ENCODE measurements around the gene RAD1.
"Not testable (repeated sequence)": the region's sequence is repeated elsewhere in the genome, so short reads cannot be mapped to it uniquely, and the experiment has no call there.

RAD1 gene, protein sequence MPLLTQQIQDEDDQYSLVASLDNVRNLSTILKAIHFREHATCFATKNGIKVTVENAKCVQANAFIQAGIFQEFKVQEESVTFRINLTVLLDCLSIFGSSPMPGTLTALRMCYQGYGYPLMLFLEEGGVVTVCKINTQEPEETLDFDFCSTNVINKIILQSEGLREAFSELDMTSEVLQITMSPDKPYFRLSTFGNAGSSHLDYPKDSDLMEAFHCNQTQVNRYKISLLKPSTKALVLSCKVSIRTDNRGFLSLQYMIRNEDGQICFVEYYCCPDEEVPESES
- 31.3 reads per million, percentile 57 among the genes with 10 or more reads in this experiment for total RNA-seq

DNA sequence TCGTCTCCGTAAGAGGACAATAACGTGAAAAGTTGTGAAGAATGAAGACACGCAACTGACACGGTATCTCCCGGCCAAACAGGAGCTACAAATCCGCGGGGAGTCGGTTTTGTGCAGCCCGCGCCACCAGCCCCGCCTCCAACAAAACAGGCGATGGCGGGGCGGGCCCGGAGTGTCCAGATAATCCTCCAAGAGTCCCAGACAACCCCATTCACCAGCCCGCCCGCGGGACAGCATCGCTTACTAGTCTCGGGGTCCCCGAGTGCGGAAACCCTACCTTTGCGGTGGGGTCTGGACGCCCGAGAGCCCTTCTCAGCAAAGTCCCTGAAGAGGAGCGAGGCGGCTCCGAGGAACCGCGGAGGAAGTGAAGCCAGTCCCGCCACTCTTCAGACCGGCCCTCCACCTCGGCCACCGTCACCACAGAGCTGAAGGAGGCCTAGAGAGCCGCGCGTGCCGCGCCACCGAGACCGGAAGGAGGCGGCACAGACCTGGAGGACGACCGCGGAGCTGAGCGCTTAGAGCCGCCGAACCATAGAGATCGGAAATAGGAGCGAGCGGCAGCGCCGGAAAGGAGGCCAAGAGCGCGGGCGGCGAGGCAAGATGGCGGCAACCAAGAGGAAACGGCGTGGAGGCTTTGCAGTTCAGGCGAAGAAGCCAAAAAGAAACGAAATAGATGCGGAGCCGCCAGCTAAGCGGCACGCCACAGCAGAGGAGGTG, at the start of gene RAD1, which contains the start of gene BRIX1:
RAD1 (minus strand) TSS at position 366 of the 717 bp plus-strand sequence. CDS start 612 bp downstream, outside the sequence.
BRIX1 (plus strand) TSS at position 573 of the 717 bp plus-strand sequence; CDS start at position 601, 28 bp downstream.
- DNase-seq = peak; percentile 91

DNA sequence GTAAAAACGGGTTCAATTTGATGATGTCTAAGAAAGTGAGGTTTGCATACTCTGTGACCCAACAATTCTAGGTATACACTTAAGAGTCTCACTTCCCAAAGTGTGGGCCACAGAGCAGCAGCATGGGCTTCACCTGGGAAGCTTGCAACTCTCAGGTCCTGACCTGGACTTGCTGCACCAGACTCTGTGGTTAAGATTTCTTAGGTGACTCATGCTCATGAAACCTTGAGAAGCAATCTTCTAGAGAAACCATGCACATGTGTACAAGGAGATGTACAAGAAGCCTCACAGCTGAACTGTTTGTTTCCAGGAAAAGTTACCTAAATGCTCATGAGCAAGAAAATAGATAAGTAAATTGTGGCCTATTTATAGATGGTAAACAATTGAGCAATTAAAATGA, 44.0 kb upstream of the RAD1 start:
- DNase-seq = no peak

DNA sequence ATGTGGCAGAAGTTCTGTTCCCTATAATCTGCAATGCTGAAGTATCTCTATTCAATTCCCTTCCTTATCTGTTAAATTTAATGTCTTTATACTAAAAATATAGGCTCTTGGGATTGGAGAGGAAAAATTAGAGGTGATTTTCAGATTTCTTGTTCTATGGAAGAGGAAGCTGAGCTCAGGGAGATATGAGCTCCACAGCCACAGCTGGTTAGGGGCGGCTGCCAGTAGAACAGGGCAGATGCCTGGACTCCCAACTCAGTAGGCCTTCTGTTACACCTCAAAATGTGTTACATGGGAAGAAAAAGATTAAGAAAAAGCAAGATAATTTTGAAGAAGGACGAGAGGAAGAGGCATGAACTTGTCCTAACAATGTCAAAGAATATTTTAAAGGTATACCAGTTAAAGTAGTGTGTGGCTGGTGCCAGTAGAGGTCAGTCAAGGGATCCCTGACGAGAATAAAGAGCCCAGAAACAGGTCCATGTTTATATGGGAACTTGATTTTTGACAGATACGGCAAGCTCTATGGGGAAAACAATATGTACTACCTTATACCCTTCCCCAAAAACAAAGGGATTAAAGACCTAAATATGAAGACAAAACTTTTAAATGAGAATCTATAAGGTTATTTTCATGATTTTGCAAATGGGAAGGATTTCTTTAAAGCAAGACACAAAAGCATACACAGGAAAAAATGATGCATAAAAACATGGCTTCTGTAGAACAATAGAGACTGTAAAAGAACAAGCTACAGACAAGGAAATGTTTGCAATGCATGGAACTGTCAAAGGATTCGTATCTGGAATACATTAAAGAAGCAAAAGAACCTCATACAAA, 42.8 kb upstream of the RAD1 start:
- DNase-seq = no peak

DNA sequence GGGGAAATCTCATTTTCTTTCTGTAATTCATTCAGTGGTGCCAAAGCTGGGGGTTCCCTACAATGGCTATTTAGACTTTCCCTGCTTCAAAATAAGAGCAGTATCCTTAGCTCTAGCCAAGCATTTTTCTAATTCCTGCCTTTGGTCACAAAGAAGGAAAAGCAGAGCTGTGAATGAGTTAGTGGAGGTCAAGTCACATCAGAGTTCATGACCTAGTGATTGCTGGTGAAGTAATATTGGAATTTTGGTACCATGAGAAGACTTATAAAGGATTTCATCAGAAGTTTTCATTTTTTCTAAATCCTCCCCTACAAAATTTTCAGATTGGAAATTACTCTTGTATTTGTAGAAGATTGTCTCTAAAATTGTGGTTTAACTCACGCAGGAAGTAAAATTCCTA, 42.0 kb upstream of the RAD1 start:
- DNase-seq = no peak

DNA sequence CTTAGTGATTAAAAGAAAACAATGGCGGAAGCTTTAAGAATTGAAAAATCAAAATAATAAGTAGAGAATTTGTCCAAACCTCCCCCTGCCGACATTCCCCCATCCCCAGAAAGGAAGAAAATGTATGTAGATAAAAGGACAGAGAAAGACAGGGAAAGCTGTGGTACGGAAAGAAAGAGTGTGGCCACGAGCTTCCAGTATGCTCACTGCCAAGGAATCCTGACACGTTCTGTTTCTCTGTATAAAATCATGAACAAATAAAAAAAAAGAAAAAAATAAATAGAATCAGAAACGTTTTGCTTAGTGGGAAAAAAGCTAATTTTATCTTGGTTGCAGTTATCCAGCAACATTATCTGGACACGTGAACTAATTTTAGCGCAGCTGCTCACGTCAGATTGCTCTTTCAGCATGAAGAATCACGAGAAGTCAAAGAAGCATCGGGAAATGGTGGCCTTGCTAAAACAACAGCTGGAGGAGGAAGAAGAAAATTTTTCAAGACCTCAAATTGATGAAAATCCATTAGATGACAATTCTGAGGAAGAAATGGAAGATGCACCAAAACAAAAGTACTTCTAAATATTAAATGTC, 29.2 kb upstream of the RAD1 start:
- DNase-seq = no peak

DNA sequence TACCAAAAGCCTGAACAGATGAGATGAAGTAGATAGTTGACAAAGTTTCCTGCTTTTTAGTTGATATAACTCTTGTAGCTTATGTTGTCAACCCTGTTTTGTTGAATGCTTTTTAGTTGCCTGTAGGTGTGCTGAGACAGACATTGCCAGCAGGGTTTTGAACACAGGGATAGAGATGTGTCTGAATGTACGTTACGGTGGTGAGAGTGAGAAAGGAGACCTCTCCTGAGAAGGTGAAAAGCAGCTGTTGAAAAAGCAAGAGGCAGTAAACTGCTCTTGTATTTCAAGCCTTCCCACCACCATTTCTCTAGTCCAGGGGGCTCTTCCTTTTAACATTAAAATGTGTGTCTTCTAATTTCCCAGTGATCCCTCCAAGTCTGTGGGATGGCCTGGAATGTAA, 28.7 kb upstream of the RAD1 start:
- DNase-seq = no peak

DNA sequence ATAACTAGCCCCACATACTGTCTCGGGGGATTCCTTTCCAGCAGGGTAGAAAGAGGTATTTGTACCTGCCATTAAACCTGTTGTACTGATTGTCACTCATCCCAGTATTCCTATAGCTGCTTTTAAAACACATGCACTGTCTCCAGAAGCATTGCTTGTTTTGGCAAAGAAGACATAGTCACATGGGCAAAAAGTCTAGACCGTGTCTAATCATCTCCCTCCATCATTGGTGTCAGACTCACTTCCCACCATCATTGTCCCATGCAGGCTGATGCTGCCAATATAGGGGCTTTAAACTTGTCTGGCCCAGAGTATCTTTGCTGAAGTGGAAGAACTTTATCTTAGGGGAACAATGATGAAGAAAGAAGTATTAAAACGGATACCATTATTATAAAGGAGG, 26.6 kb upstream of the RAD1 start:
- no peak for DNase-seq

DNA sequence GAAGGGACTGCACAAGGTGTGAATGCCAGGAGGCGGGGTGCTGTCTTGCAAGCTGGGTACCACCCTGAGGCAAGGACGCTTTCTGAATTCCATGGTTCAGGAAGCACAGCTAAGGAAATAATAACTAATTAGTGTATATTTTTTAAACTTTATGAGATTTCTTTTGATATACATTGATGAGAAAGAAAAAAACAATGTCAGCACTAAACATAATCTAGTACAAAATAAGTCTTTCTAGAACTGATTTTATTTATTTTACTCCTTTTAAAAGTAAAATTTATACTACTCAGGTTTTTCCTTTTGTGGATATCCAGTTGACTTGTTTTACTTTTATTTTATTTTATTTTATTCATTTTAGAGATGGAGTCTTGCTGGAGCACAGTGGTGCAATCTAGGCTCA, 17.6 kb upstream of the RAD1 start:
- DNase-seq = no peak

DNA sequence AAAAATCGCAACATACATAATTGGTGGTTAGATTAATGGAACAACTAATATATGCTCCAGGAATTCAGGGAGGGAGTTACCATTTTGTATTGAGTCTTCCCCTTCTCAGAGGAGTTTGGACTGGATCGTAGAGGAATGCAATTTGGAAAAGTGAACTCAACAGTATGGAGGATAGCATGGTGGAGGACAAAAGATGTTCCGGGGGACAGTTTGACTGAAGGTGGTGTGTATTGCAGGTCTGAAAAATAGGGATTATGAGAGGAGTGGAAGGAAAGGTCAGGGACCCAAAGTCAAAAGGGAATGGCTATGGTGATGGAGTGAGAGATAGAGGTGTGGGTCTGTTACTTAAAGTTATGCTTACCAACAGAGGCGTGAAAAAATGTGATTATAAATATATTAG, 15.6 kb upstream of the RAD1 start:
- no peak for DNase-seq

DNA sequence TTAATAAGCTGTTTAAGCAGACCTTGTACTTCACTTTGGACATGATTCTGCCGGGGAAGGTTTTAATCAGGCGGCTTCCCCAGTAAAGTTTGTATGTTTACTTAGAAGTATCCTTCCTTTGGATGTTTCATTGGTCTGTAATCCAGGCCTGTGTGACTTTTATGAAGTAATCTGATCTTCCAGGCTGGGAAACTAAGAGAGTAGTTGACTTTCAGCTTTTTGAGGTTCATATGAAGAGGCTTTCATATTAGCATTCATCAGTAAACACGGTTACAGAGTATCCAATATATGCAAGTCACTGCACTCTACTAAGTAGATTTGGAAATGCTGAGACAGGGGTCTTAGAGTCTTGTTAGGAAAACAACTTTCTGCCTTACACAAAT, 15.1 kb upstream of the RAD1 start:
- DNase-seq = no peak

DNA sequence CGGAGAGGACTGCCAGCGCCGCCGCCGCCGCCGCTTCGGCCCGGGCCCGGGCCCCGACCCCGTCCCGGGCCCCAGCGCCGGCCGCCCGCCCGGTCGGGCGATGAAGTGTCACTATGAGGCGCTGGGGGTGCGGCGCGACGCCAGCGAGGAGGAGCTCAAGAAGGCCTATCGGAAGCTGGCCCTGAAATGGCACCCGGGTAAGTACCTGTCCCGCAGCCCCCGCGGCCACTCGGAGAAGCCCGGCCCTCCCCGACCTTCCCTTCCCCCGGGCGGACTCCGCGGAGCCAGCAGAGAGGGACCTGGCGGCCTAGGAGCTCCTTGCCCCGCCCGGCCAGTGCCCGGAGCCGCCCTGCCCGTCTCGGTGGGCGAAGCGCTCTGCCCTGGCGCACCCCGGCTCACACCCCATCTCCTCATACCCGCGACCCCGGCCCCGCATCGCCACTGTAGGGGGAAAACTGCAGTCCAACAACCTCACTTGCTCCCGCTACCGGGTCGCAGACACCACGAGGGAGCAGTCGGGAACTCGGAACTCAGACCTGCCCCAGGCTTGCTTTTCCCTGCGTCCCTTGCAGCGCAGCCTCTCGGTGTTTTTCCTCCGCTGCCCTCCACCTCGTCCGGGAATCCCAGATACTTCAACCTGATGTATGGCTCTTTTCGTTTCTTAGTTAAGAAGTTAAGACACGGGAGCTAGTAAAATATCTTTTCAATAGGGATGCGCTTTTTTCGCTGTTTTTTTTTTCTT, 14.6 kb upstream of the RAD1 start:
- DNase-seq = peak; percentile 78

DNA sequence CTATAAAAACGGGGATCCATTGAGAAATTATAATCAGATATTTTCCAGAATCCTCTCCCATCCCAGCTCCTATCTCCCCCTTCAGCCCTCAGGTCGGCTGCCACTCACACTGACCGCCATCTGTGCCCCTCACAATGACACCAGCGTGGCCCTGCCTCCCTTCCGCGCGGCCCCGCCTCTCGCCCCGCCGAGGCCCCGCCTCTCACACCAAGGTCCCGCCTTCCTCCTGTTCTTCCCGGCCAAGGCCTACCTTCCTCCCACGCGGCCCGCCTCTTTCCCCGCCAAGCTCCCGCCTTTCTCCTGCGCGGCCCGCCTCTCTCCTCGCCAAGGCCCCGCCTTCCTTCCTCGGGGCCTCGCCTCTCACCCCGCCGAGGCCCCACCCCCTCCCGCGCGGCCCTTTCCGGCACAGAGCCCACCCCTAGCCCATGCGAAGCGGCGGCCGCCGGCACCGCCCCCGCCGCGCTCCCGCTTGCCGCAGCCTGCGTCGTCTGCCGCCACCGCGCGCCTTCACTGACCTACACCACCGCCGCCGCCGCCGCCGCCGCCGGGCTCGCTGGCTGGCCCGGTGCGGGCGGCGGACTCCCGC, 13.9 kb upstream of the RAD1 start, which contains the start of gene DNAJC21:
DNAJC21 (plus strand) TSS at position 426 of the 586 bp plus-strand sequence. CDS start 261 bp downstream, outside the sequence.
- DNase-seq = peak; percentile 94

DNA sequence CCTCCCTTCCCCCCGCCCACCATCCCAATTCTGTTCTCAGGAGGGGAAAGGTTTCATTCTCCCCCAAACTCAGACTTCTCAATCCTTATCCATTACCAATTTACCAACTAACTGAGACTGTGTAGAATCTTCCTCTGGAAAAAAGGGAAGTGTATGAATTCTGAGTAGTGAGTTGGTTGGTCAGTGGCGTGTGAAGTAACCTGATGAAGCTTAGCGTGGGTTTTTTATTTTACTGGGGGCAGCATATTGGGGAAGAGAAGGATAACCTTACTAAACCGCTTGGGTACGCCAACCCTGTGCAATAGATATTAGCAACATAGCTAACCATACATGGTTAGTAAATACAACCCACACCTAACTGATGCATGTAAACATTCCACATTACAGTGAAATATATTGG, 13.0 kb upstream of the RAD1 start:
- no peak for DNase-seq

DNA sequence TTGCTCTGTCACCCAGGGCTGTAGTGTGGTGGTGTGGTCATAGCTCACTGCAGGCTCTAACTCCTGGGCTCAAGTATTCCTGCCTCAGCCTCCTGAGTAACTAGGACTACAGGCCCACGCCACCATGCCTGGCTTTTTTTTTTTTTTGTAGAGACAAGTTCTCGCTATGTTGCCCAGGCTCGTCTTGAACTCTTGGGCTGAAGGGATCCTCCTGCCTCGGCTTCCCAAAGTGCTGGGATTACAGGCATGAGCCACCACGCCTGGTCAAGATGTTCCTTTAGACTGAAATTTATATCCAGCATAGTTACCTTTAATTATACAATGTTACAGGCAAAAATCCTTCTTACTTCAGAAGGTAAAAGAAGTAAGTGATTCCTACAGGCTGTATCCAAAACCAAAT, 12.5 kb upstream of the RAD1 start:
- DNase-seq = no peak

DNA sequence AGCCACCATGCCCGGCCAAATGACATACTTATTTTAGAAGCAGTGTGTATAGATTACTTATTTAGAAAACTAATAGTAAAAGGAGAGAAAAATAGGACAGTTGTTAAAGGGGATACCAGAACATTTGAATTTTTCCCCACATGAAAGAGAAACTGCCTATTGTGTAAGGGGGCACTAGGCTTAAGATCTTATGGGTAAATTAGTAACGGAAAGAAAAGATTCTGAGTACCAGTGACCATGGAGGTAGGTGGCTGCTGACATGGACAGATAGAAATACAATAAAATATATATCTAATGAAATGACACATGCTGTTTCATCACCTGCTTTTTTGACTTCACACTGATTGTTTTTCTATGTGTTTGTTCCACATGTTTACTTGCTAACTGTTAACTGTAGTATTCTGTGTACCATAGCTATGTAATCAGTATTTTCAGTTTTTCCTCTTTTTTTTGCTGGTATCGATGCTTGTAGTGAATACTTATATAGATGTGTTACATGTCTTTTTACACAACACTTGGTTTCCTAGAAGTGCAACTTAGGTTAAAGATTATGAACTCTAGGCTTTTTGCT, 11.1 kb upstream of the RAD1 start:
- no peak for DNase-seq

DNA sequence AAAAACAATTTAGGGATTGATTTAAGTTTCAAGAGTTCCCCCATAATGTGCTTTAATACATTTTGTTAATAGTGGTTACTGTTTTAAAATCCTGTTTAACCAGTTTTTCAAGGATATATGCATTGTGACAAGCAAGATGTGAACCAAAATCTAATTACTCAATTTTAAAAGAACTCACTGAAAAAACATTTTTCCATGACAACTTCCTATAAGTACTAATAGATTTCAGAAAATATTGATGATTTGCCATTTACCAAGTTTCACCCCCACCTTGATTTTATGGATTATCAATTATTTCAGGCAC, 9.1 kb upstream of the RAD1 start:
- no peak for DNase-seq

DNA sequence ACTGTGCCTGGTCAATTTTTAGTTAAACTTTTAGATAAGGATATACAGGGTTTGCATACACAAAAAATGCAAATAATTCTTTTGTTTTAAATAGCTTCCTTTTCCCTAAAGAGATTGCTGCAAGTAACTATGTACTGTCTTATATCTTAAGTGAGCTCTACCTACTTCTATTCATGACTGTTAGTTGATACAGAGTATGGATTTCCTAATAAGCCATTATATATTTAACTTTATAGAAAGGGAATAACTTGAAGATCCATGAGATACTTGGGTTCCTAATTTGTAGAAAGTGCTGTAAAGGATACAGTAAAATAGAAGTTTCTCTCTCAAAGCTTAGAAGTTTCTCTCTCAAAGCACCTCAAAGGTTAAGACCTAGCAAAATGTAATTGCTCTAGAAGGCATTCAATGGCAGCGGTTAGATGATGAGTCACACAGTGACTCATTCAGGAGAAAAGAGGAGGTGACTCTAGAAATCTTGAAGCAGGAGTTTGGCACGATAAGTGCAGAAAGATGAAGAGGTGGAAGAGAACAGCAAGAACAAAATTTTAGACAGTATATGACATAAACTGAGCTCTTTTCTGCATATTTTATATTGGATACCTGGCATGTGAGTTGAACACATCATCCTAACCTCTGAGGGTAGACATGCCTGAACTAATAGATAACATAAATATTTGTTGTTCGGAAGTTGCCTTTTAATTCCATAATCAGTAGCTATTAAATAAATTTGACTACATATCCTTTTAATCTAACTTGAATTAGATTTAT, 8.6 kb upstream of the RAD1 start:
- DNase-seq = no peak

DNA sequence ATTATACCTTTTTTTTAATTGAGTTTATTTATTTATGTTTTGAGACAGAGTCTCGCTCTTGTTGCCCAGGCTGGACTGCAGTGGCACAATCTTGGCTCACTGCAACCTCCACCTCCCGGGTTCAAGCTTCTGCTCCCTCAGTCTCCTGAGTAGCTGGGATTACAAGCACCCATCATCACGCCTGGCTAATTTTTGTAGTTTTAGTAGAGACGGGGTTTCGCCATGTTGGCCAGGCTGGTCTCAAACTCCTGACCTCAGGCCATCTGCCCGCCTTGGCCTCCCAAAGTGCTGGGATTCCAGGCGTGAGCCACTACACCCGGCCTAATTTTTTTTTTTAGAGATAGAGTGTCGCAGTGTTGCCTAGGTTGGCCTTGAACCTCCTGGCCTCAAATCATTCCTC, 8.0 kb upstream of the RAD1 start:
- not testable (repeated sequence) for DNase-seq

DNA sequence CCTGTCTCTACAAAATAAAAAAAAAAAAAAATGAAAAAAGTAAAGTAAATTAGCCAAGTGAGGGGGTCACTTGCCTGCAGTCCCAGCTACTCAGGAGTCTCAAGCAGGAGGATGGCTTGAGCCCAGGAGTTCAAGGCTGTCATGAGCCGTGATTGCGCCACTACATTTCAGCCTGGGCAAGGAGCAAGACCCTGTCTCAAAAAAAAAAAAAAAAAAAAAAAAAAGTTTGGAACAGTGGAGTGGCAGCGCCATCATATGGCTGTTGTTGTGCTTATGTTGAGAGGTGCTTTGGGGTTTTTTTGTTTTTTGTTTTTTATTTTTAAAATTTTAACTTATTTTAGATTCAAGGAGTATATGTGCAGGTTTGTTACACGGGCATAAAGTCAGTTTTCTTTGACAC, 3.8 kb upstream of the RAD1 start:
- DNase-seq = no peak

DNA sequence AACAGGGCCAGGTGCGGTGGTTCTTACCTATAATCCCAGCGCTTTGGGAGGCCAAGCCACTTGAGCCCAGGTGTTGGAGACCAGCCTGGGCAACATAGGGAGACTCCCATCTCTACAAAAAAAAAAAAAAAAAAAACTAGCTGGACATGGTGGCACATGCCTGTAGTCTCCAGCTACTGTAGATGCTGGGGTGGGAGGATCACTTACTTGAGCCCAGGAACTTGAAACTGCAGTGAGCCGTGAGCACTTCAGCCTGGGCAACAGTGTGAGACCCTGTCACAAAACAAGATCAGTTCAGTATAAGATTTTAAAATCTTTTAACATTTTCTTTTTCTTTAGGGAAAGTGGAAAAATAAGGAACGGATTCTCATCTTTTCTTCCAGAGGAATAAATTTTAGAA, 2.7 kb upstream of the RAD1 start:
- no peak for DNase-seq

DNA sequence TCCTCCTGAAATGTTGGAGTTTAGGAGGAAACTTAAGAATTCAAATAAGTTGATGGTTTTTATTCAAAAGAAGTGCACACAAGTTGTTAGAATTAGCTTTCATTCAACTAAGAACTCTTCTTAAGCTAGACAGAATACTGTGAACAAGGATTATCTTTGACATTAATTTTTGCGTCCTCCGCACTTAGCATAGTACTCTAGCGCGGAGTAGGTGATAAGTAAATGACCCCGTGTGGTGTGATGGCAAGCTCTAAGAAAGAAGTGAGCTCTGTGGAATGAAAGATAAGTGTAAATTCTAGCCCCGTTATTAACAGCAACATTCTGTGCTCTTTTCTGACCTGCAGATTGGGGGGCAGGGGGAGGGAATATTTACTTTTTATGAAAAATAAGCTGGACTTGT, 1.2 kb upstream of the RAD1 start:
- no peak for DNase-seq

Measured in effector CD4-positive, alpha-beta T cell (primary cell).